Measurements from ENCODE around the gene OR2W3. TPM values are rescaled to one million over a fixed set of nuclear protein-coding genes. Genes with fewer than 3 reads are reported as not detected.

OR2W3 gene
- total RNA-seq, 1 donor from 2014 or later = not detected

GRCh38 chr1:247906504-247907047 lies 11.2 kb downstream of the OR2W3 start:
- DNase-seq (ENCODE audit: low read depth) (peak; percentile 41), FAIRE-seq (no peak)
- H3K36me3 ChIP-seq (ENCODE audit: control insufficient read depth, insufficient read depth, low read length) = no peaks in the 10 kb centered on the region
- H3K27me3 ChIP-seq (ENCODE audit: control insufficient read depth, insufficient read depth, low read length) = no peaks in the 10 kb centered on the region
- H3K4me3 ChIP-seq (ENCODE audit: low read depth, low read length) = no peak overlapping the region
- TF ChIP-seq CTCF (IDR thresholded peaks at IDR 0.05; ENCODE audit: insufficient read depth, low read length, severe bottlenecking) = no peak

GRCh38 chr1:247908766-247909165 lies 13.4 kb downstream of the OR2W3 start:
- no peak overlapping the region for H3K4me3 ChIP-seq (ENCODE audit: low read depth, low read length)
- FAIRE-seq (no peak), DNase-seq (ENCODE audit: low read depth) (no peak)
- no peaks in the 10 kb centered on the region for H3K27me3 ChIP-seq (ENCODE audit: control insufficient read depth, insufficient read depth, low read length)
- H3K36me3 ChIP-seq (ENCODE audit: control insufficient read depth, insufficient read depth, low read length) = no peaks in the 10 kb centered on the region
- TF ChIP-seq CTCF (IDR thresholded peaks at IDR 0.05; ENCODE audit: insufficient read depth, low read length, severe bottlenecking) = no peak

DNA sequence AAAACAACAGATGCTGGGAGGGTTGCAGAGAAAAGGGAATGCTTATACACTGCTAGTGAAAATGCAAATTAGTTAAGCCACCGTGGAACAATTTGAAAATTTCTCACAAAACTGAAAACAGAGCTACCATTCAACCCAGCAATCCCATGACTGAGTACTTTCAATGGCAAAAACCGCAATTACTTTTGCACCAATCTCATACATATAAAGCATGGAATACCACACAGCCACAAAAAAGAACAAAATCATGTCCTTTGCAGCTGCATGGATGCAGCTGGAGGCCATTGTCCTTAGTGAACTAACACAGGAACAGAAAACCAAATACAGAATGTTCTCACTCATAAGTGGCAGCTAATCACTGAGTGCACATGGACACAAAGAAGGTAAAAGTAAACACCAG lies 18.4 kb downstream of the OR2W3 start:
- no peak for FAIRE-seq
- no peak for TF ChIP-seq CTCF (IDR thresholded peaks at IDR 0.05; ENCODE audit: insufficient read depth, low read length, severe bottlenecking)
- DNase-seq (ENCODE audit: low read depth) = no peak

DNA sequence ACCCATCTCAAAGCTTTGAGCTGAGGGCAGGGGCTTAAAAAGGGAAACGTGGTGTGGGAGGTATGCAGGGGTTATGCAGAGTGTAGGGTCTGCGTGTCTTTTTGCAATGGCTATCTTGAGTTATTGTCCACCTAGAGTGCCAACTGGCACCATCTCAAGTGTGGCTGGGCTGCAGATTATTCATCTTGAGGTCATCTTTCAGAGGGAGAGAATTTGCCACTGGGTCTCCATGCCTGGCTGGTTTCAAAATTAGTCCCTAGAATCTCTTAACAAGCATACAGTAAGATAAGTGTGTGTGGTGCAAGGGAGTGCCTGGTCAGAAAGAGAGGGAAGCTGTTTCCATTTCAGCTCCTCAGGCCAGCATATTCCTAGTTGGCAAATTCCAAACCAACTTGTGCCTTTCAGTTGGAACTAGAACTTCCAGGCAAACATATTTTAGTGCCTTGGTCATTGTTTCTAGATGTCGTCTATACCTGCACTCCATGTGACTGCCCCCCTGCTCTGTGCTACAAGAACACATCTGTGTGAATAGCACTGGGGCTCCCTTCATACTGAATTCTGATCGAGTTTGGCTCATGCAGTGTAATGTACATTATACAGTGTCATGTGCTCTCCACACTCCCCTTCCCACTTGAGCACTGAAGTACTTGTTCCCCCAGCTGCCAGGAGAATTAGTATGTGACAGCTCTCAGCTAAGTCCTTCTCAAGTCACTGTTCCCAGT lies 19.7 kb downstream of the OR2W3 start:
- no peak for TF ChIP-seq CTCF (IDR thresholded peaks at IDR 0.05; ENCODE audit: insufficient read depth, low read length, severe bottlenecking)
- FAIRE-seq (no peak), DNase-seq (ENCODE audit: low read depth) (no peak)
- no peaks in the 10 kb centered on the region for H3K27me3 ChIP-seq (ENCODE audit: control insufficient read depth, insufficient read depth, low read length)
- no peaks in the 10 kb centered on the region for H3K36me3 ChIP-seq (ENCODE audit: control insufficient read depth, insufficient read depth, low read length)
- no peak overlapping the region for H3K4me3 ChIP-seq (ENCODE audit: low read depth, low read length)

More for the DNA sequence above, 18.4 kb downstream of the OR2W3 start:
- Histone ChIP-seq H3K4me3 (ENCODE audit: low read depth, low read length) (no peak overlapping the region), H3K36me3 (ENCODE audit: control insufficient read depth, insufficient read depth, low read length) (no peaks in the 10 kb centered on the region), H3K27me3 (ENCODE audit: control insufficient read depth, insufficient read depth, low read length) (no peaks in the 10 kb centered on the region)

DNA sequence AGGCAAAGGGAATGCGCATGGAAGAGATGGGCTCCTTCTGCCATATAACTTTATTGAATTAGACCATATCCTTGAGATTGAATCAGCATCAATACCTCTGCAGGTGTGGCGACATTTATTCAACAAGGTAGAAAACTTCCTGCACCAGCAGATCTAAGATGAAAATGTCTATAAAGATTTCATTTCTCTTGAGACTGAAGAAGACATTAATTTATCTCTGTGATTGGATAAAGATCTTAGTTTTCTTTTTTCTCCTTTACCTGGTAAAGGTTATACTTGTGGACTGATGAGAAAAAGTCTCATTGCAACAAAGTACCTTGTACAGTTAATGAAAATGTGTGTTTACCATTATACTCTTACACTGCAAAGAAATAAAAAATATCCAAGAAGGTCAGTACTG lies 24.6 kb downstream of the OR2W3 start, which contains the start of gene OR2T8:
Gene OR2T8, plus strand, starts transcription at position 301 of the 400 bp plus-strand sequence. CDS start 766 bp downstream, outside the sequence.
- no peak for FAIRE-seq

More for the DNA sequence above, 24.6 kb downstream of the OR2W3 start, which contains the start of gene OR2T8:
- no peak for TF ChIP-seq CTCF (IDR thresholded peaks at IDR 0.05; ENCODE audit: insufficient read depth, low read length, severe bottlenecking)
- Histone ChIP-seq H3K36me3 (ENCODE audit: control insufficient read depth, insufficient read depth, low read length) (no peaks in the 10 kb centered on the region), H3K27me3 (ENCODE audit: control insufficient read depth, insufficient read depth, low read length) (no peaks in the 10 kb centered on the region), H3K4me3 (ENCODE audit: low read depth, low read length) (no peak within 1 kb of the TSS)
- no peak for DNase-seq (ENCODE audit: low read depth)
